B cell (primary cell): ENCODE results near the gene PRR20D.

ENCODE experiments used
- EZH2 ChIP-seq: IDR thresholded peaks from 2 replicates; pipeline ENCODE4 v1.6.1; 2012; ENCODE audit warnings: borderline replicate concordance, low read depth, mild to moderate bottlenecking, moderate library complexity, low read length; ENCODE audit not compliant: insufficient read depth, poor library complexity, severe bottlenecking
- TF ChIP-seq, protein P1 (sequence below): fragments of 200-600 bp; IDR thresholded peaks from one replicate; pipeline ENCODE4 v1.8.0; 2022; ENCODE audit warnings: antibody characterized with exemption, mild to moderate bottlenecking

DNA sequence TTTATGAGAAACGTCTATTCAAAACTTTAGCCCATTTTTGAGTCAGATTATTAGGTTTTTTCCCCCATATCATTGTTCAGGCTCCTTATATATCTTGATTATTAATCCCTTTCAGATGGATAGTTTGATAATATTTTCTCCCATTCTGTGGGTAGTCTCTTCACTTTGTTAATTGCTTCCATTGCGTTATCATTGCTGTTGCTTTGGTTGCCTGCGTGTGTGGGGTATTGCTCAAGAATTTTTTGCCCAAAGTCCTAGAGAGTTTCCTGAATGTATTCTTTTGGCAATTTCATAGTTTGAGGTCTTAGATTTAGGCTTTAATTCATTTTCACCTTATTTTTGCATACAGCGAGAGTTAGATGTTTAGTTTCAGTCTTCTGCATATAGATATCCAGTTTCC lies 45.5 kb upstream of the PRR20D start:
- TF ChIP-seq, protein P1, sequence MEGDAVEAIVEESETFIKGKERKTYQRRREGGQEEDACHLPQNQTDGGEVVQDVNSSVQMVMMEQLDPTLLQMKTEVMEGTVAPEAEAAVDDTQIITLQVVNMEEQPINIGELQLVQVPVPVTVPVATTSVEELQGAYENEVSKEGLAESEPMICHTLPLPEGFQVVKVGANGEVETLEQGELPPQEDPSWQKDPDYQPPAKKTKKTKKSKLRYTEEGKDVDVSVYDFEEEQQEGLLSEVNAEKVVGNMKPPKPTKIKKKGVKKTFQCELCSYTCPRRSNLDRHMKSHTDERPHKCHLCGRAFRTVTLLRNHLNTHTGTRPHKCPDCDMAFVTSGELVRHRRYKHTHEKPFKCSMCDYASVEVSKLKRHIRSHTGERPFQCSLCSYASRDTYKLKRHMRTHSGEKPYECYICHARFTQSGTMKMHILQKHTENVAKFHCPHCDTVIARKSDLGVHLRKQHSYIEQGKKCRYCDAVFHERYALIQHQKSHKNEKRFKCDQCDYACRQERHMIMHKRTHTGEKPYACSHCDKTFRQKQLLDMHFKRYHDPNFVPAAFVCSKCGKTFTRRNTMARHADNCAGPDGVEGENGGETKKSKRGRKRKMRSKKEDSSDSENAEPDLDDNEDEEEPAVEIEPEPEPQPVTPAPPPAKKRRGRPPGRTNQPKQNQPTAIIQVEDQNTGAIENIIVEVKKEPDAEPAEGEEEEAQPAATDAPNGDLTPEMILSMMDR: no peak
- TF ChIP-seq EZH2: no peak
